H1 (cell line): ENCODE results near the gene SRPX. TPM values are rescaled to one million over a fixed set of nuclear protein-coding genes. Genes with fewer than 3 reads are reported as not detected.

Source experiments
- CTCF ChIA-PET: fragments of 300-600 bp; sonication (Branson Sonifier 250); formaldehyde crosslinking; loops from one replicate; lab custom pipeline; 2021; ENCODE audit not compliant: partially characterized antibody; lab: Charles Lee
- POLR2A ChIA-PET: fragments of 300-600 bp; sonication (Branson Sonifier 250); formaldehyde crosslinking; loops from one replicate; lab custom pipeline; 2021; ENCODE audit warnings: inconsistent platforms; ENCODE audit not compliant: partially characterized antibody; lab: Charles Lee
- DNase-seq, 2 experiments: peaks; one replicate each; pipeline versions ENCODE4 v3.0.0 to v3.0.0-alpha.2; 2010 to 2022; ENCODE audit warnings: low spot score in 2 of 2, low read depth in 1 of 2, mixed read lengths in 1 of 2
- FAIRE-seq: peaks from 2 replicates; lab custom pipeline; 2011; peaks lifted over from hg19 to GRCh38; lab: Jason Lieb, UNC
- H2AFZ ChIP-seq: 2 replicates; pipeline ENCODE4 v1.8.1; 2012; ENCODE audit warnings: low read length, inconsistent platforms
- H2AK5ac ChIP-seq: 2 replicates; pipeline ENCODE4 v1.6.1; 2013; ENCODE audit warnings: low read depth, low read length
- H2BK120ac ChIP-seq: replicated peaks from 2 replicates; pipeline ENCODE3; 2013; ENCODE audit warnings: low read depth, low read length, inconsistent platforms
- H2BK12ac ChIP-seq: 2 replicates; pipeline ENCODE4 v1.6.1; 2013; ENCODE audit warnings: low read depth, low read length
- H2BK15ac ChIP-seq: 2 replicates; pipeline ENCODE4 v1.6.1; 2013; ENCODE audit warnings: low read length
- H2BK20ac ChIP-seq: 2 replicates; pipeline ENCODE4 v1.6.1; 2013; ENCODE audit warnings: low read length
- H2BK5ac ChIP-seq: 2 replicates; pipeline ENCODE4 v1.6.1; 2013; ENCODE audit warnings: low read depth, low read length
- H3K14ac ChIP-seq: 2 replicates; pipeline ENCODE4 v1.6.1; 2013; ENCODE audit warnings: inconsistent platforms; ENCODE audit not compliant: insufficient read length
- H3K18ac ChIP-seq: 2 replicates; pipeline ENCODE4 v1.6.1; 2013; ENCODE audit warnings: low read length; ENCODE audit errors: extremely low read depth
- H3K23ac ChIP-seq: 2 replicates; pipeline ENCODE4 v1.6.1; 2013; ENCODE audit warnings: inconsistent platforms; ENCODE audit not compliant: insufficient read length
- H3K23me2 ChIP-seq: 2 replicates; pipeline ENCODE4 v1.6.1; 2013; ENCODE audit warnings: low read depth, low read length
- H3K27ac ChIP-seq: 2 replicates; pipeline ENCODE4 v1.6.1; 2011; ENCODE audit warnings: low read depth, low read length, inconsistent platforms
- H3K27me3 ChIP-seq, 4 experiments: replicated peaks in 1 of 4; 1 replicate in 1 of 4; 2 replicates in 3 of 4; pipeline versions ENCODE4 v1.6.1 to v1.8.1; 2011 to 2013; ENCODE audit warnings: low read length in 3 of 4, mild to moderate bottlenecking in 3 of 4, inconsistent platforms in 2 of 4, mixed read lengths in 2 of 4, moderate library complexity in 1 of 4; ENCODE audit not compliant: control insufficient read depth in 3 of 4, insufficient read depth in 3 of 4; ENCODE audit errors: extremely low read depth in 1 of 4
- H3K36me3 ChIP-seq, 4 experiments: 2 replicates each; pipeline versions ENCODE4 v1.6.1 to v1.8.1; 2011 to 2013; ENCODE audit warnings: mild to moderate bottlenecking in 4 of 4, low read length in 3 of 4, moderate library complexity in 2 of 4, control low read depth in 1 of 4, inconsistent platforms in 1 of 4; ENCODE audit not compliant: insufficient read depth in 4 of 4, control insufficient read depth in 2 of 4
- H3K4ac ChIP-seq: replicated peaks from 2 replicates; pipeline ENCODE3; 2013; ENCODE audit warnings: low read length, low read depth, mixed read lengths, inconsistent platforms; ENCODE audit not compliant: insufficient read length
- H3K4me1 ChIP-seq, 4 experiments: replicated peaks in 1 of 4; 1 replicate in 1 of 4; 2 replicates in 3 of 4; pipeline versions ENCODE4 v1.6.1 to v1.8.1; 2011 to 2013; ENCODE audit warnings: low read length in 3 of 4, inconsistent platforms in 2 of 4, mixed read lengths in 1 of 4; ENCODE audit not compliant: insufficient read depth in 4 of 4, control insufficient read depth in 3 of 4
- H3K4me2 ChIP-seq, 2 experiments: 2 replicates each; pipeline versions ENCODE4 v1.6.1 to v1.8.1; 2011 to 2013; ENCODE audit warnings: low read depth in 2 of 2, low read length in 2 of 2, control low read depth in 1 of 2, inconsistent platforms in 1 of 2, mild to moderate bottlenecking in 1 of 2; ENCODE audit not compliant: insufficient read depth in 1 of 2
- H3K4me3 ChIP-seq, 4 experiments: fragments of 200-600, 300-600 bp in 1 of 4; sonication (generic), shearing (Covaris generic), sonication (Bioruptor Twin) in 1 of 4; 2 replicates each; pipeline versions ENCODE4 v1.5.1 to v1.8.1; 2011 to 2016; ENCODE audit warnings: low read length in 4 of 4, low read depth in 3 of 4, control low read depth in 2 of 4, inconsistent platforms in 2 of 4, mild to moderate bottlenecking in 2 of 4, mixed read lengths in 1 of 4, moderate library complexity in 1 of 4; ENCODE audit not compliant: insufficient read depth in 2 of 4; ENCODE audit errors: extremely low read depth in 1 of 4
- H3K56ac ChIP-seq: replicated peaks from 2 replicates; pipeline ENCODE3; 2013; ENCODE audit warnings: low read depth, mild to moderate bottlenecking, mixed read lengths, low read length, inconsistent platforms; ENCODE audit not compliant: insufficient read length
- H3K79me1 ChIP-seq: 2 replicates; pipeline ENCODE4 v1.6.1; 2013; ENCODE audit warnings: low read depth, low read length, control low read depth
- H3K79me2 ChIP-seq, 2 experiments: 2 replicates each; pipeline versions ENCODE4 v1.6.1 to v1.8.1; 2012 to 2013; ENCODE audit warnings: low read length in 2 of 2, mild to moderate bottlenecking in 2 of 2, inconsistent platforms in 1 of 2; ENCODE audit not compliant: insufficient read depth in 2 of 2, control insufficient read depth in 1 of 2
- H3K9ac ChIP-seq, 4 experiments: replicated peaks in 1 of 4; 1 replicate in 1 of 4; 2 replicates in 3 of 4; pipeline versions ENCODE4 v1.6.1 to v1.8.1; 2011 to 2013; ENCODE audit warnings: low read depth in 3 of 4, low read length in 3 of 4, control low read depth in 2 of 4, mild to moderate bottlenecking in 2 of 4, moderate library complexity in 2 of 4, inconsistent platforms in 1 of 4; ENCODE audit errors: extremely low read depth in 1 of 4
- H3K9me3 ChIP-seq, 2 experiments: 2 replicates each; pipeline versions ENCODE4 v1.6.1 to v1.8.1; 2012 to 2013; ENCODE audit warnings: mild to moderate bottlenecking in 2 of 2, moderate library complexity in 2 of 2, control low read depth in 1 of 2, inconsistent platforms in 1 of 2, low read depth in 1 of 2, low read length in 1 of 2, mixed read lengths in 1 of 2; ENCODE audit not compliant: insufficient read depth in 2 of 2
- H4K20me1 ChIP-seq, 2 experiments: replicated peaks in 1 of 2; 2 replicates each; pipeline versions ENCODE3 to v1.8.1; 2011 to 2013; ENCODE audit warnings: inconsistent platforms in 2 of 2, low read length in 2 of 2, mild to moderate bottlenecking in 1 of 2; ENCODE audit not compliant: insufficient read depth in 2 of 2, control insufficient read depth in 1 of 2
- H4K5ac ChIP-seq: 2 replicates; pipeline ENCODE4 v1.6.1; 2013; ENCODE audit warnings: low read length, low read depth, mixed read lengths, inconsistent platforms; ENCODE audit not compliant: insufficient read length
- H4K8ac ChIP-seq: 2 replicates; pipeline ENCODE4 v1.8.0; 2013; ENCODE audit warnings: mild to moderate bottlenecking, moderate library complexity, low read length, inconsistent platforms; ENCODE audit not compliant: insufficient read depth; ENCODE audit errors: extremely low read depth
- H4K91ac ChIP-seq: replicated peaks from 2 replicates; pipeline ENCODE3; 2013; ENCODE audit warnings: low read length, mixed read lengths, inconsistent platforms; ENCODE audit not compliant: insufficient read length
- CBX5 ChIP-seq: fragments of 300-800, 300-1000 bp; sonication (generic); IDR thresholded peaks from 2 replicates; pipeline ENCODE4 v1.7.1; 2016; ENCODE audit warnings: antibody characterized with exemption, low read length, low read depth
- CTBP2 ChIP-seq: IDR thresholded peaks from 2 replicates; pipeline ENCODE4 v1.7.0; 2011; ENCODE audit warnings: borderline replicate concordance, mild to moderate bottlenecking, moderate library complexity, mixed read lengths, low read length; ENCODE audit not compliant: insufficient read depth, insufficient read length
- FOSL1 ChIP-seq: IDR thresholded peaks from 2 replicates; pipeline ENCODE4 v1.6.1; 2011; ENCODE audit warnings: mild to moderate bottlenecking, low read depth, low read length, moderate library complexity; ENCODE audit not compliant: insufficient read depth
- HDAC2 ChIP-seq, 2 experiments: fragments of 300-600 bp in 1 of 2; sonication (generic) in 1 of 2; IDR thresholded peaks; 2 replicates each; pipeline ENCODE4 v1.6.1; 2011 to 2012; ENCODE audit warnings: low read depth in 2 of 2, low read length in 2 of 2, mild to moderate bottlenecking in 2 of 2, moderate library complexity in 2 of 2, borderline replicate concordance in 1 of 2, inconsistent platforms in 1 of 2
- HDAC6 ChIP-seq: IDR thresholded peaks from one replicate; pipeline ENCODE4 v1.7.1; 2012; ENCODE audit warnings: low read depth, mild to moderate bottlenecking, inconsistent platforms, low read length, moderate library complexity
- PHF8 ChIP-seq: fragments of 200-600 bp; sonication (generic); conservative IDR thresholded peaks from 2 replicates; pipeline ENCODE4 v1.7.1; 2012; ENCODE audit warnings: low read depth, mild to moderate bottlenecking, inconsistent platforms, low read length, moderate library complexity
- POLR2AphosphoS5 ChIP-seq: IDR thresholded peaks from 2 replicates; pipeline ENCODE4 v1.6.1; 2011; ENCODE audit warnings: low read depth, low read length
- SIX5 ChIP-seq: IDR thresholded peaks from 2 replicates; pipeline ENCODE4 v1.6.1; 2011; ENCODE audit warnings: mild to moderate bottlenecking, low read depth, low read length
- TAF1 ChIP-seq: IDR thresholded peaks from 2 replicates; pipeline ENCODE4 v1.6.1; 2011; ENCODE audit warnings: mild to moderate bottlenecking, low read depth, low read length
- TAF7 ChIP-seq: optimal IDR thresholded peaks from 2 replicates; pipeline ENCODE3; 2011; ENCODE audit warnings: low read depth, mild to moderate bottlenecking, inconsistent platforms, low read length, moderate library complexity, borderline replicate concordance
- TBP ChIP-seq: IDR thresholded peaks from 2 replicates; pipeline ENCODE4 v1.6.1; 2011; ENCODE audit warnings: low read depth, low read length, improper control_type of control experiment
- TCF12 ChIP-seq: IDR thresholded peaks from 2 replicates; pipeline ENCODE4 v1.6.1; 2011; ENCODE audit warnings: low read depth, mild to moderate bottlenecking, low read length
- YY1 ChIP-seq: IDR thresholded peaks from 2 replicates; pipeline ENCODE4 v1.6.1; 2011; ENCODE audit warnings: low read depth, mild to moderate bottlenecking, low read length
- ZNF274 ChIP-seq: IDR thresholded peaks from 2 replicates; pipeline ENCODE4 v1.7.0; 2012; ENCODE audit warnings: low read length, borderline replicate concordance; ENCODE audit errors: extremely low read depth
- WGBS, 2 experiments: shearing (Covaris generic) in 1 of 2; methylation state at CpG; one replicate each; pipeline versions ENCODE4 v1.1.6 to v1.1.7; 2013 to 2015; ENCODE audit warnings: low lambda C conversion rate in 2 of 2, mixed read lengths in 2 of 2, inconsistent platforms in 1 of 2, low coverage in 1 of 2, missing lambda C conversion rate in 1 of 2; ENCODE audit not compliant: insufficient replicate concordance in 2 of 2, insufficient coverage in 1 of 2, insufficient read length in 1 of 2; ENCODE audit errors: extremely low coverage in 1 of 2, missing lambda C conversion rate in 1 of 2; 5-methylcytosine and 5-hydroxymethylcytosine counted together
- polyA plus RNA-seq, 7 experiments: library from polyadenylated mRNA; depleted of rRNA in 3 of 7; stranded (reverse) in 5 of 7; unstranded in 2 of 7; fragments of >200 nt in 5 of 7; fragments of 200-250 nt in 2 of 7; gene quantifications; 1 replicate in 5 of 7; 2 replicates in 1 of 7; 4 replicates in 1 of 7; pipeline versions ENCODE4 v1.2.1 to v1.2.3, GENCODE V29; 2011 to 2013; ENCODE audit warnings: missing spikeins in 2 of 7, mixed read lengths in 2 of 7
- total RNA-seq: library from RNA; stranded (reverse); fragmentation: NEBNext Ultra II Directional; extraction: Animal tissue kit (Norgen Biotek cat#: 25700); gene quantifications from 2 replicates; pipeline ENCODE4 v1.2.1, GENCODE V29; 2021

SRPX gene
- total and polyA plus RNA-seq, 2 of the 8 experiments (the other 6 are each of a cell fraction or from before 2014, with no cell fraction given), result 7.6 to 10.4 TPM

- ChIA-PET POLR2A (no interaction called here), CTCF (interaction anchor here (1.3 kb wide), 1 partner anchor 25 kb away, joined by 3 read pairs; no protein-coding TSS in a partner anchor)
- Histone ChIP-seq H2BK120ac (no peak overlapping the region), H3K56ac (no peak overlapping the region), H3K79me1 (no peaks in the 10 kb centered on the region), H2BK20ac (no peak overlapping the region), H3K23me2 (no peaks in the 10 kb centered on the region), H4K20me1 (no peaks in the 10 kb centered on the region), H3K4me3 (no peak overlapping the region), H2BK12ac (no peak overlapping the region), H2BK5ac (no peak overlapping the region), H3K23ac (no peak overlapping the region), H2AFZ (no peak overlapping the region), H3K36me3 (no peaks in the 10 kb centered on the region), H3K9me3 (no peaks in the 10 kb centered on the region), H3K18ac (no peak overlapping the region), H4K8ac (no peak overlapping the region), H3K4ac (no peak overlapping the region), H4K91ac (no peak overlapping the region), H2AK5ac (no peak overlapping the region), H3K4me1 (no peaks in the 10 kb centered on the region), H3K27ac (no peak overlapping the region), H3K27me3 (no peaks in the 10 kb centered on the region), H4K5ac (no peak overlapping the region), H3K9ac (no peak overlapping the region), H3K4me2 (no peak overlapping the region), H3K79me2 (no peaks in the 10 kb centered on the region), H2BK15ac (no peak overlapping the region), H3K14ac (no peak overlapping the region)
- DNase-seq (no peak), FAIRE-seq (no peak)
- no peak for TF ChIP-seq HDAC6
- TF ChIP-seq SIX5, result no peak
- no peak for TF ChIP-seq TAF1
- no peak for TF ChIP-seq ZNF274
- no peak for TF ChIP-seq TBP
- TF ChIP-seq TAF7, result no peak
- TF ChIP-seq PHF8, result no peak
- no peak for TF ChIP-seq POLR2AphosphoS5
- no peak for TF ChIP-seq YY1
- no peak for TF ChIP-seq CTBP2
- TF ChIP-seq FOSL1, result no peak
- TF ChIP-seq CBX5, result no peak
- TF ChIP-seq TCF12, result no peak
- TF ChIP-seq HDAC2 (IDR thresholded peaks at IDR 0.05; ENCODE audit: borderline replicate concordance in 1 of 2, low read depth in 2 of 2, low read length in 2 of 2), result no peak
- WGBS, 2 experiments, result 100% methylated on average over 1 of the region's 1 CpG; no CpG with 5 or more reads in 1 of the 2 experiments
Measured at GRCh38 chrX:38165023-38165422, 55.6 kb downstream of the SRPX start.
